GM18858 (cell line): ENCODE data around the gene BAIAP2L1.

ENCODE experiments used
- ATAC-seq: cut with Tn5 transposase; IDR thresholded peaks from one replicate; pipeline ENCODE4 v1.9.1; 2021; ENCODE audit not compliant: unreplicated experiment

The BAIAP2L1 gene

GRCh38 chr7:98242342-98242741 lies 158.5 kb downstream of the BAIAP2L1 start:
- no peak for ATAC-seq

GRCh38 chr7:98241674-98242241 lies 159.1 kb downstream of the BAIAP2L1 start:
- no peak for ATAC-seq
